DND-41 (cell line): ENCODE measurements around the gene FGFBP3.
A peak's percentile ranks its signal among the peaks of the same experiment; 100 is the strongest.

Experiments
- ATAC-seq: fragments of 200-7000 bp; cut with Tn5 transposase; 3 replicates; pipeline ENCODE4 v1.9.1; 2021; ENCODE audit warnings: low read depth; ENCODE audit not compliant: insufficient read depth
- DNase-seq: peaks from one replicate; pipeline ENCODE4 v3.0.0-alpha.2; 2020
- H2AFZ ChIP-seq: 2 replicates; pipeline ENCODE4 v1.6.0; 2012; ENCODE audit warnings: low read depth, low read length
- H3K27ac ChIP-seq: 2 replicates; pipeline ENCODE4 v1.5.1; 2012; ENCODE audit warnings: low read length, inconsistent platforms
- H3K27me3 ChIP-seq: fragments of 200-600 bp; sonication (generic); 2 replicates; pipeline ENCODE4 v1.6.0; 2012; ENCODE audit warnings: low read length, mild to moderate bottlenecking, inconsistent platforms; ENCODE audit not compliant: insufficient read depth, poor library complexity
- H3K36me3 ChIP-seq: 2 replicates; pipeline ENCODE4 v1.5.1; 2012; ENCODE audit warnings: low read length, inconsistent platforms; ENCODE audit not compliant: insufficient read depth
- H3K4me1 ChIP-seq: 2 replicates; pipeline ENCODE4 v1.5.1; 2012; ENCODE audit warnings: mild to moderate bottlenecking, low read length; ENCODE audit not compliant: insufficient read depth
- H3K4me2 ChIP-seq: 2 replicates; pipeline ENCODE4 v1.6.0; 2012; ENCODE audit warnings: mild to moderate bottlenecking, moderate library complexity, low read length, inconsistent platforms; ENCODE audit not compliant: insufficient read depth
- H3K4me3 ChIP-seq, 2 experiments: fragments of 200-600 bp in 1 of 2; shearing (Covaris generic) in 1 of 2; 2 replicates each; pipeline ENCODE4 v1.5.1; 2012 to 2016; ENCODE audit warnings: inconsistent platforms in 2 of 2, low read length in 2 of 2, mild to moderate bottlenecking in 2 of 2, low read depth in 1 of 2, moderate library complexity in 1 of 2
- H3K79me2 ChIP-seq: 2 replicates; pipeline ENCODE4 v1.6.0; 2012; ENCODE audit warnings: low read length, inconsistent platforms; ENCODE audit not compliant: insufficient read depth
- H3K9ac ChIP-seq: 2 replicates; pipeline ENCODE4 v1.6.0; 2012; ENCODE audit warnings: low read depth, mild to moderate bottlenecking, inconsistent platforms, low read length, moderate library complexity
- H3K9me3 ChIP-seq: 2 replicates; pipeline ENCODE4 v1.5.1; 2012; ENCODE audit warnings: low read length, moderate library complexity, mild to moderate bottlenecking, inconsistent platforms; ENCODE audit not compliant: insufficient read depth, severe bottlenecking
- H4K20me1 ChIP-seq: 2 replicates; pipeline ENCODE4 v1.6.0; 2012; ENCODE audit warnings: low read length; ENCODE audit not compliant: insufficient read depth
- CTCF ChIP-seq: IDR thresholded peaks from 2 replicates; pipeline ENCODE4 v1.5.1; 2012; ENCODE audit warnings: borderline replicate concordance, low read length, moderate library complexity, mild to moderate bottlenecking; ENCODE audit not compliant: poor library complexity, severe bottlenecking; ENCODE audit errors: extremely low read depth
- EZH2 ChIP-seq: IDR thresholded peaks from 3 replicates; pipeline ENCODE4 v1.6.1; 2012; ENCODE audit warnings: borderline replicate concordance, low read depth, mild to moderate bottlenecking, moderate library complexity, low read length, inconsistent platforms; ENCODE audit not compliant: severe bottlenecking

The FGFBP3 gene

GRCh38 chr10:91931526-91932190 is 22.4 kb upstream of the FGFBP3 start:
- H3K4me3 ChIP-seq: no peak overlapping the region
- H3K9ac ChIP-seq: no peak overlapping the region
- ATAC-seq (no peak), DNase-seq (no peak)
- H3K36me3 ChIP-seq: peaks cover 62% of the 10 kb centered on the region
- TF ChIP-seq CTCF (no peak), EZH2 (no peak)
- H3K27me3 ChIP-seq: no peaks in the 10 kb centered on the region
- peaks cover 100% of the 10 kb centered on the region for H3K79me2 ChIP-seq
- peaks cover 21% of the 10 kb centered on the region for H3K4me1 ChIP-seq
- H2AFZ ChIP-seq: no peak overlapping the region
- H4K20me1 ChIP-seq: peaks cover 53% of the 10 kb centered on the region
- H3K9me3 ChIP-seq: no peaks in the 10 kb centered on the region
- H3K27ac ChIP-seq: no peak overlapping the region
- H3K4me2 ChIP-seq: no peak overlapping the region

GRCh38 chr10:91930939-91931338 is 21.7 kb upstream of the FGFBP3 start:
- no peaks in the 10 kb centered on the region for H3K27me3 ChIP-seq
- TF ChIP-seq EZH2 (no peak), CTCF (no peak)
- H3K79me2 ChIP-seq: peaks cover 100% of the 10 kb centered on the region
- H2AFZ ChIP-seq: no peak overlapping the region
- peaks cover 62% of the 10 kb centered on the region for H3K36me3 ChIP-seq
- peaks cover 28% of the 10 kb centered on the region for H3K4me1 ChIP-seq
- no peak overlapping the region for H3K27ac ChIP-seq
- no peak overlapping the region for H3K4me3 ChIP-seq
- ATAC-seq (no peak), DNase-seq (no peak)
- no peak overlapping the region for H3K4me2 ChIP-seq
- H3K9ac ChIP-seq: no peak overlapping the region
- peaks cover 47% of the 10 kb centered on the region for H4K20me1 ChIP-seq
- H3K9me3 ChIP-seq: no peaks in the 10 kb centered on the region

GRCh38 chr10:91925022-91925320 is 15.7 kb upstream of the FGFBP3 start:
- H2AFZ ChIP-seq: no peak overlapping the region
- H3K9me3 ChIP-seq: no peaks in the 10 kb centered on the region
- DNase-seq (no peak), ATAC-seq (no peak)
- H4K20me1 ChIP-seq: peaks cover 21% of the 10 kb centered on the region; the same call in 1 of the 2 replicates
- H3K27ac ChIP-seq: peak overlapping the region; percentile 96; the same call in 1 of the 2 replicates
- H3K4me1 ChIP-seq: peaks cover 54% of the 10 kb centered on the region
- peaks cover 24% of the 10 kb centered on the region for H3K36me3 ChIP-seq
- no peaks in the 10 kb centered on the region for H3K27me3 ChIP-seq
- peaks cover 65% of the 10 kb centered on the region for H3K79me2 ChIP-seq
- peak overlapping the region; percentile 70 for H3K9ac ChIP-seq
- peak overlapping the region; percentile 74 for H3K4me2 ChIP-seq
- peak overlapping the region; percentile 97 to 99 for H3K4me3 ChIP-seq
- no peak for TF ChIP-seq EZH2
- no peak for TF ChIP-seq CTCF
